Esophagus mucosa (tissue), 1 donor: ENCODE data around the gene CAPN14. TPM values are rescaled to one million over a fixed set of nuclear protein-coding genes. Genes with fewer than 3 reads are reported as not detected.

Experiments used
- ATAC-seq: fragments of 200-7000 bp; cut with Tn5 transposase; one replicate; pipeline ENCODE4 v1.9.1; 2020
- total RNA-seq: library from RNA; stranded (reverse); gene quantifications from one replicate; pipeline ENCODE4 v1.2.4, GENCODE V29; 2023
- donor health status: DM: yes; HTN: yes; CAD: no.

CAPN14 gene
- total RNA-seq, 1 donor from 2014 or later: 191 TPM

DNA sequence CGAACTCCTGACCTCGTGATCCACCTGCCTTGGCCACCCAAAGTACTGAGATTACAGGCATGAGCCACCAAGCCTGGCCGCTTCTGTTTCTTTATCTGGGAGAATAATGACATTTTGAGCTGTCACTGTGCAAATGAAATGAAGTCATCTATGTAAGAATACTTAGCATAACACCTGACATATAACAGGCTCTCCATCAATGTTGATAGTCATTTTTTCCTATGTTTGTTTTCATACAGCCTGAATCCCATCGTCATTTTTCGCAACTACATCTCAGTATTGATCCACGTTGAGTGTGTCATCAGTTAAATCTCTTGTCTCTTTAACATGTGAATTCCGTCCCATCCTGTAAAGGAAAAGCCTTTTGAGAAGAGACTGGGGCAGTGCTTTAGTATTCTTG, 6.4 kb upstream of the CAPN14 start:
- no peak for ATAC-seq

DNA sequence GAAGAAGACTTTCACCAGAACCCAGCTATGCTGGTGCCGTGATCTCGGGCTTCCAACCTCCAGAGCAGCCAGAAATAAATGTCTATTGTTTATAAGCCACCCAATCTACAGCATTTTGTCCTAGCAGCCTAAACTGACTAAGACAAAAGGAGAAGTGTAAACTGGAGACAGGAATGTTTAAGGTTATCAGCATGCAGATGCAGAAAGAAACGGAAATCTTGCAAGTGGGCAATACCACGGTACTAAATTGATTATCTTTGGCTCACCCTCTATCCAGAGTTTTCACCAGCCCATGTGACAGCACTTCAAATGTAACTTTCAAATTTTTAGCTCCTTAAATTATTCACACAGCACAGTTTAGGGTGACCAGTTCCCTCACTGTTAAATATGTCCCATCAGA, 5.7 kb upstream of the CAPN14 start:
- ATAC-seq: no peak

DNA sequence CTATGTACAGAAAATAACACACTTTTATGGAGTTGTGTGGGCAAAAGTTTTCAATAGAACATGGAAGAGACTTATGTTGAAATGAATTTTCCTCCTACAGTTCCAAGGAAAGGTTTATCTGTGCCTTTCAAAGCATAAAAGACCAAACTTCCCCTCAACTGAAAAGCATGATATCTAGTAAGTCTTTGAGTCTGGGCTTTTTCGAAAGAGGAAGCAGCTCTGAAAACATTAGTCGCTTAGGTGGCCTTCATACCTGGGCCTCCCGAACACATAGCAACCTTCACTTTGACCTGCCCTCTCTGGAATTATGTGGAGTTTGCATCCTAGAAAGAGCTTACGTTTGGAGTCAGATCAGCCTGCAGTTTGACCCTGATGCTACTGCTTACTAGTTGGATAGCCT, 4.8 kb upstream of the CAPN14 start:
- no peak for ATAC-seq

DNA sequence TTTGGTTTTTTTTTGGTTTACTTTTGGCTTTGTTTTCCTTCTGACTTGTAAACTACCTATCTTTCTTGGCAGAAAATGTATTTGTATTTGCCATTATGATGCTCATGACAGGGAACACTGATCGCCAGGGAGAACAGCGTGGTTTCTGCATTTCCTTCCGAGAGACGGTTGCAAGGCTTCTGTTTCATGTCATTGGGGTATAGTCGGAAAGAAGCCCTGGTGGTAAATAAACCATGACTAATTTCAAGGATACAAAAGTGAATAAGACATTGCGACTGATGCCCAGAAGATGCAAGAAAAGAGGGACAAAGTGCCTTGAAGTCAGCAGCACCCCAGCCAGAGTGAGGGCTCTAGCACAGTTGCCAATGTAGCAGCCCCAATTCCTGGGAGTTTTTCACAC, 4.2 kb upstream of the CAPN14 start:
- no peak for ATAC-seq

DNA sequence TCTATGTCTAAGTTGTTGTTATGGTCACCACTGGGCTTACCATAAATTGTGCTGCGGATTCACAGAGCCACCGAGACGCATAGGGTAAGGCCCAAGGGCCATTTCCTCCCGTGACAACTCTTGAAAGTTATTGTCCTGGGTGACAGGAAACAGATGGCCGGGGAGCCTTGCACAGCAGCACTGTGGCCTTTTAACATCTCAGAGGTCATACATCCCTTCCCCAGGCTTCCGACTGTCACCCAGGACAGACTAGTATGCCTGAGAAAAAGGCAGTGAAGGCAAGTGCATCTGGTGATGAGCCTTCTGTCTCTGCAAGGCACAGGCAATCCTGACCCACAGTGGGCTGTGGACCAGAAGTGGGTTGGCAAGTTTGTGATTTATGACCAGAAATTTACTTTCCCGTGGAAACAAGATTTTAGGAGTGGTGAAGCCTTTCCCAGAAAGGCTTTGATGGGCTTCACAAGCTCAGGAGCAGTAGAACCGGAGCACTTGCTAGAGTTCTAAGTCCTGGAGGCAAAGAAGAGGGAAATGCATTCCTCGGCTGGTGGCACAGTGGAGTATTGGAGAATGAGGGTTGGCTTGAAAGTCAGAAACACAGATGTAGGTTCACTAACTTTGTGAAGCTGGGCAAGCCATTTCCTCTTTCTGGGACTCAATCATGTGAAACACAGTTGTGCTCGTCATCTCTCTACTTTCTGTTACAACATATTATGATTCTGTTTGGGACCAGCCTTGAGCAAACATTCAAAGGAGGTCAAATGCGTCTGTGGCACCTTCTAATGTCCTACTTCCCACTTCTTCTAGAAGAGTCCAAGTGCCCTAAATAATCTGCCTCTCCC, 2.0 kb upstream of the CAPN14 start:
- peak; percentile 48 for ATAC-seq

DNA sequence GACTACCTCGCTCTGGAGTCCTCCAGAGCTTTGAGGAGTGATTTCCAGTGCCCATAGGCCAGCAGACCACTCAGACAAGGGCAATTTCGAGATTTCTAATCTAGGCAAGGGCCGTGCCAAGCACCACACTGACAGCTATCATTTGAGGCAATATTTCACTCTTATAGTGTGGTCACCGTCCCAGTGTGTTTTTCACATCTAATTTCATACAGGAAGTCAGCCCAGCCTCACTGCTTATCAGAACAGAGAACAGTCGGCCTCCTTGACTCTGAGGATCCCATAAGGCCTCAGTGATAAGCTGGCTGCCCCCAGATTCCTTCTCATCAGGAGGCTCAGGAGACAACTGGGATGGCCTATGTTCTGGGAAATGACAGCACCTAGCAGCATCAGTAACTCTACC, 581 bp downstream of the CAPN14 start:
- ATAC-seq: no peak

DNA sequence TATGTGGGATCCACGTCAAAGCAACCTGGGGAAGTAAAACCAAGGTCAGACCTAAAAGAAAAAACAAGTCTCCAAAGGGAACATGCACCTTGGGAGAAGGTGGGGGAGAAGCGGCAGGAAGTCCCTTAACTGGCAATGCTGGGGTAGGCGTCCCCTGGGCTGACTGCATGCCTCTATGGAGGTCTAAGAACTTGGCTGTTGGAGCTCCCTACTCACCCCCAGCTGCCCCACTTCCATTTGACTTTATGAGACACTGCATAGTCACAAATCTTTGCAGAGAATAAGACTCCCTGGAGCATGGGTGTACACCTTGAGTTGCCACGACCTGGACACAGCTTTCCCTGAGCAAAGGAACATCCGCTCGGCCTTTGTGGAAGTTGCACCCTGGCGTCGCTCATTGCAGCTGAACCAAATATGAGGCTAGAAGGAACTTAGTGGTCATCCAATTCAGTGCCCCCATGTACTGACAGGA, 2.8 kb downstream of the CAPN14 start:
- no peak for ATAC-seq

DNA sequence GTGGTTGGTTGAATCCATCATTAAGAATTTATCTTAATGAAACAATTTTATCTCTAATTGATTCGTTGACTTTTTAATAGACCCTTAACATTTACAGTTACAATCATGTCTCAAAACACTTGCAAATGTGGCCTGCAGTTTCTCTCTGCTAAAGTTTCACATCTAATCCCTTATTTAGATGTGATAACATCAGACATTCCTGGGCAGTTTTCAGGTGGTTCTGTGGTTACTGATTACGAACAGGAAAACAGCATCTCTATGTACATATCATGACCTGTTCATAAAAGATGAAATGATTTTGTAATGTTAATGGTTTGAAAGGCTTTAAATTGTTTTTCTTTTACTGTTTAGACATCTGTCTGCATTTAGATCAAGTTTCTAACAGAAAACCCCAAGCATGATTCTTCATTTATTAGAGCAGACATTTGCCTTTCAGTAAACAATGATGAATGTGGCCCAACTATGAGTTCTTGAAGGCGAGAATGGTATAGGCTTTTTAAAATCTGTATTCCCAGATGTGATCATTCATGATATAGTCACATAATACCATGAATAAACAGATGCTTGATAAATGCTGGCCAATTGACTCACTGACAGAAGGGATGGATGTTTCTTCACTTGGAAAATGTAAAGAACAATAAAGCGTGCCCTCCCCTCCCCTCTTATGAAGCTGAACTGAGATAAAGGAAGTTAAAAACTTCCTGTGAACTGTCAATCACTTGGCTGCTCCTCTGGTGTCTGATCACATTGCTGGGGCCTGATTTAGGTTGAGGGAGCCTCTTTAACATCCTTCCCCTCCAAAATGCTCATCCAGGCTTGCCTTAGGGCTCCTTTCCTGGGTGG, 3.5 kb downstream of the CAPN14 start:
- no peak for ATAC-seq

DNA sequence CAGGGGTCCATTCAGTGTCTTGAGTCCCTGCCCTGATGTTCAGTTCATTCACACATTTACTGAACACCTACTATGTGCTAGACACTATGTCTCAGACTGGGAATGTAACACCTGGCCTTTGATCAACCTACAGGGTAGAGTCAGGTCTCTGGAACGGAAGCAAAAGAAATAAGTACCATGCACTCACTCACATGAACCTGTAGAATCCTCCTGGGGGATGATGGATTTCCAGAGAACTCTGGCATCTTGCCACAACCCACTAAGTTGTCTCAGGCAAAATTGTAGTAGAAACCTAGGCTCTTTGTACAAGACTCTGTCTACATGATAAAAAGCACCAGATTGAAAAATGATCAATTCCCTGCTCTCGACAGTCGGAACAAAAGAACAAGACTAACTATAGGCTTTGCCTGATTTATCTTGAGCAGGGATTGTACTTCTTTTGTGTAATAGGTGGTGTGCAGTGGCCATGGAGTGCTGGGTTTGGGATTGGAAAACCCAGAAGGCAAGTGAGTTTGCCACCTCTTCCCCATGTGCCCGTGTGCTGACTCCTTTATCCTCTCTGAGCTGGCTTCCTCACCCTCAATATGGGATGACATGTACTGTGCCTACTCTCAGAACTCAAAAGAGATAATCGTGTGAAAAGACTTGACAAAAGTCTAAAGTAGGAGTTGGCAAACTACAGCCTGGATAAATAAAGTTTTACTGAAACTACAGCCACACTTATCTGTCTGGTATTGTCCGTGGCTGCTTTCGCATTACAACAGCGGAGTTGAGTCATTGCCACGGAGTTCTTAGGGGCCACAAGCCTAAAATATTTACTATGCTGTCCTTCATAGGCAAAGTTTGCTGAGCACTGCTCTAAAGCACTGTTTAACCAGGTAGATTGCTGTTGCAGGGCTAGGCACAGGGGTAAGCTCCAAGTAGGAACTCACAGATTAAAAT, 4.4 kb downstream of the CAPN14 start:
- ATAC-seq: no peak

DNA sequence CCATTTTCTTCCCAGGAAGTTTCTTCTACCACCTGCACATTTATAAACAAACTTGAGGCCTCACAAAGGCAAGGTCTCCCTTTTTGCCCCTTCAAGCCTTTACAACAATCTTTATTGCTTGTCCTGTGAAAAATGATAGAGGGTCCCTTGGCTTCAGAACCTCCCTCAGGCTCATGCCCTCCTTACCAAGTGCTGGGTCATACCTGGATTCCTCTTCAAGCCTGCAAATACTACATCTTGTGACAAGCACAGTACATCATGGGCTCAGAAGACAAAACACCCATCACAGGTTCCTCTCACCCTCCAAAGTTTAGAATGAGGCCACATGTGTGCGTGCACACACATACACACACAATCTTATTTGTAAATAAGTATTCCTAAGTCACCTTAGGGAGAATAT, 9.1 kb downstream of the CAPN14 start:
- no peak for ATAC-seq

DNA sequence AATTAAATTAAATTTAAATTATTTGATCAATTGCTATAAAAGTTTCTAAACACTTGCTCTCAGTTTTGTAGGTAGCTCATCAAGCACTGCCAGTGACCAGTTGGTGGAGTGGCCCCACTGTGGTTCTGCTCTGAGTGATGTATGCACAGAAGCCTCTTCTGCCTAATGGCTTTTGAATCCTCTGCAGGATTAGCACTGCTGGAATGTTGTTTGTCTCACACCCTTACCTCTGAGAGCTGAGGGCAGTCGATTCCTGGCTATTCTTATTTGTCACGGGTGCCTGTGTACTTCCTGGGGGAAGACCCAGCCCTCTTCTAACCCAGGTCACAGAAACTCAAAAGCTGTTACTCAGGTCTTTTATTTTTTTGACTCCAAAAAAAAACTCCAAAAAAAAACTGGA, 9.5 kb downstream of the CAPN14 start:
- peak; percentile 90 for ATAC-seq

DNA sequence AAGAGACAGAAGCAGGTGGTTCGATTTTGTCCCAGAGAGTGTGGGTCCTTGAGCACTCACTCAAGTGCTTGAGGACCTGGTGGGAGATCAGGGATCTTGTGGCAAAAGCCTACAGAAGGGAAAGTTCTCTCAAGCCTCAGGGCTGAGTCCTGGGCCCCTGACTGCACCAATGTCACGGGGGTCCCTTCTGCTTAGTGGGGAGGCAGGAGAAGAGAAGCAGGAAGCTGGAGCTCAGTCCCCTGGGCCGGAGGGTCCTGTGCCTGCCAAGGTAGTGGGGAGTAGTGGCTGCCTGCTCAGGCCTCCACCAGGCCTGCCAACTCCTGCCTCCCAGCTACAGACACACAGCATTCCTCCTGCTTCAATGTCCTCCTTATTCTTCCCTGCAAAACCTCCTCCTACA, 11.7 kb downstream of the CAPN14 start:
- ATAC-seq: no peak

DNA sequence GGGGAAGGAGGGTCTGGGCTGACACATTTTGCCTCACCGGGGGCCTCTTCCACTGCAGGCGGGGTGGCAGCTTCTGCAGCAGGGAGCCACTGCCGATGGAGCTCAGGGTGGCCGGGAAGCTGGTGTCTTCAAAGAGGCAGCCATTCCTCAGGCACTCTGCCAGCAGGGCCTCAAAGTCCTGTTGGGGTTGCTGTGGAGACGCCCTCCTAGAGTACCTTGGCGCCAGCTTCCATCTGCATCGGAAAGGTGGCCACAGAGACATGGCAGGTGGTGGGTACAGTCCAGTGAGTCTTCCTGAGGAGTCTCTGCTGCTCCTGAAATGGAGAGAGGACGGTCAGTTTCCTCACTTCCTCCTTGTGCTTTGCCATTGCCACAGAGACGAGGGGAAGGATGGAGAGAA, 12.1 kb downstream of the CAPN14 start:
- no peak for ATAC-seq

DNA sequence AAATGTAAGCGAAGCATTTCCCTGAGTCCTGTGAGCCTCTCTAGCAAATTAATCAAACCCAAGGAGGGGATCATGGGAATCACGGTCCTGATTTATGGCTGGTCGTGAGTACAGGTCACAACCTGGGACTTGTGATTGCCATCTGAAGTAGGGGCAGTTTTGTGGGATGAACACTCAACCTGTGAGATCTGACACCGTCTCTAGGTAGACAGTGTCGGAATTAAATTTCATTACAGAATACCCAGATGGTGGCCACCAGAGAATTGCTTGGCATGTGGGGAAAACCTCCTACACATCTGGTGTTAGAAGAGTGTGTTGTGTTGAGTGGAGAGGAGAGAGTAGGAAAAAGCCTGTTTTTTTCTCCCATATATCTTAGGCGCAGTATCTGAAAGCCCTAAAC, 12.5 kb downstream of the CAPN14 start:
- no peak for ATAC-seq

DNA sequence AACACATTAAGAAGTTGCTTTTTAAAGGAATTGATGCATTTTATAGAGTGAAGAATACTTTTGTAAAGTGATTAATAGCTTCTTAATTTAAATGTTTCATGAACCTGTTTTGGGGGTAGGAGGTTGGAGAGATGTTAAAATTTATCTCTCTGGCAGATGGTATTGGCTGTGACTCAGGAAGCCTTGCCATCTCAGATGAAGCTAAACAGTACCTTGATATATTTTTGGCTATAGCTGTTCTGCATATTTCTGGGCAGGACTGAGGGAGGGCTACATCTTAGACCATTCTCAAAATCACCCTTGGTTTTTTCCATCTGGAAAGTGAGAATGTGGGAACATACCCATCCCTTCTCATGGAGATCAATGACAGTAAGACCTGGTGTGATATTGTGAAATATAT, 13.4 kb downstream of the CAPN14 start:
- ATAC-seq: no peak

DNA sequence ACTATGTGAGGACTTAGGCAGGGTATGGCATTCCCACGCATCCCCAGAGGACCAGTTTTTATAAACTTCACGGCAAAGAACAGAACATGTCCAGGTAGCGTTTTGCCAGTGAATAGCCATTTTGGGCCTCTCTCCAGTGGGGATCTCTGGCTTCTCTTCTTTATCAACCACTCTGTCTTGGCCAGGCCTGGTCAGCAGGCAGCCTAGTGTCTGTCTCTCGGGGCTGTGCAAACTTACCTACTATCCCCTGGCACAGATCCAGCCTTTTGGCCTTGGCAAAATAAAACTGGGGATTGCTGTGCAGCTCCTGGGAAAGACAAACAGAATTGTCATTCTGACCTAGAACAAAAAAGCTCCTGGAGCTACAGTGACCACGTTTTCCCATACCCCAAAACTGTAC, 14.5 kb downstream of the CAPN14 start:
- no peak for ATAC-seq

DNA sequence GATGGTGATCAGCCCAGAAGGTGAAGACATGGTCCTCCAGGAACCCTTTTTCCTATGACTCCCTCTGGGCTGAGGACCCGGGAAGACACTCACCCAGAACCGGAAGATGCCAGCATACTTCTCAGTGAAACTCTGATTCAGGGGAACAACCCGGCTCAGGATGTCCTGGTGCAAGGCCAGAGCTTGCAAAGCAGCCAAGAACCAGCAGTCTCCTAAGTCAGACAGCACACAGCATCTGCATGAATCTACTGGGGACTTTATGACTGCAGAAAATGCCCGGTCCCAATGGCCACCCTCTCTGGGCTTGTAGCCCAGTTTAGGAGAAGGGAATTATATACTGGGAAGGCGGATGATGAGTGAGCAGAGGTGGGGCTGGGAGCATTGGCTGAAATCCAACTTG, 15.3 kb downstream of the CAPN14 start:
- ATAC-seq: no peak

DNA sequence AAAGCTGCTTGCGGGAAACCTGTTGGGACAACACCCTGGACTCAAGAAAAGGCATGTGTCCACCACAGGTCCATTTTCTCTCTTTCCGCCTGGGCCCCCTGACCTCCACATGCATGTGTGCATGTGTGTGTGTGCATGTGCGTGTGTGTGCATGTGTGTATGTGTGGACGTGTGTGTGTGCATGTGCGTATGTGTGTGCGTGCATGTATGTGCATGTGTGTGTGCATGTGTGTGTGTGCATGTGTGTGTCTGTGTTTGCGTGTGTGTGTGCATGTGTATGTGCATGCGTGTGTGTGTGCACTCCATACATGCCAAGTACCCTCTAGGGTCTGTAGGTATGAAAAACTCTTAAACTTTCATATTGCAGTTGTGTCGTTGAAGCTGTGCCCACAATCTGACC, 16.3 kb downstream of the CAPN14 start:
- no peak for ATAC-seq

DNA sequence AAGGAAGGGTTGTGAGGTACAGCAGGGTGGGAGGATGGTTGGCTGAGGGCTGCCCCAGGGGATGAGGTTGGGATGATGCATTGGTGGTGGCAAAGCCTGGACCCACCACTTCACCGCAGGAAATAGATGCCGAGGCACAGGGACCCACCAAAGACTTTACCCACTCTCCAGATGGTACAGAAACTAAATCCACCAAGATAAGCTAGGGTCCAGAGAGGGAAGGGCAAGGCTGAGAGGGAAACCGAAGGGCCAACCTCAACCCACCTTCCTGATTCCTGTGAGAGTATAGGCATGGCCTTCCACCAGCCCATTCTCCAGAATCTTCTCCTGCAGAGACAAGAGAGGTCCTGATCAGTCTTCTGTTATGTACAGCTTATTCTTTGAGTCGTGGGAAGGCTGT, 18.1 kb downstream of the CAPN14 start:
- ATAC-seq: no peak

DNA sequence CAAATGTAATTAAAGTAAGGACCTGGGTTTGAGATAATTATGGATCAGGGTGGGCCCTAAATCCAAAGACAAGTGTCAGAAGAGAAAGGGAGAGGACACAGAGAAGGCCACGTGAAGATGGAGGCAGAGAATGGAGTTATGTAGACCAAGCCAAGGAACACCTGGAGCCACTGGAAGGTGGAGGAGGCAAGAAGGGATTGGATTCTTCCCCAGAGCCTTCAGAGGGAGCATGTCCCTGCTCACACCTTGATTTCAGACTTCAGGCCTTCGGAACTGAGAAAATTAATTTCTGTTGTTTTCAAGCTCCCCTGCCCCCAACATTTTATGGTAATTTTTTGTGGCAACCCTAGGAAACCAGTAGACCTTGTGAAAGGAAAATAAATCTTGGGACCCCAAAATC, 19.6 kb downstream of the CAPN14 start:
- no peak for ATAC-seq

DNA sequence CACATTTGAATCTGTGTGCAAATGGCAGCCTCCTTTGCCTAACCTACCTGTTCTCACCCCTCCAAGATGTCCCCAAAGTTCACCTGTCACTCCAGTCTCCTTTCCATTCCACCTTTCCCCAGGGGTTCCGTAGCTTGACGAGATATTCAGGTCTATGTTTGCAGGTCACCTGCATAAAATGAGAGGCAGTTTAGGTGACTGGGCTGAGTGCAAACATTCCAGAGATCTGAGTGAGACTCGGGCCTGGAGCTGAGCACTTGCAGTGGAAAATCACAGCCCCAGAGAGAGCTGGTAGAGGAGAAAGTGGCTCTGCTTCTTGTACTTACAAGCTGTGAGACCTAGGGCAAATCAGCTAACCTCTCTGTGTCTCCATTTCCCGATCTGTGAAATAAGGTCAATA, 20.1 kb downstream of the CAPN14 start:
- ATAC-seq: peak; percentile 56

DNA sequence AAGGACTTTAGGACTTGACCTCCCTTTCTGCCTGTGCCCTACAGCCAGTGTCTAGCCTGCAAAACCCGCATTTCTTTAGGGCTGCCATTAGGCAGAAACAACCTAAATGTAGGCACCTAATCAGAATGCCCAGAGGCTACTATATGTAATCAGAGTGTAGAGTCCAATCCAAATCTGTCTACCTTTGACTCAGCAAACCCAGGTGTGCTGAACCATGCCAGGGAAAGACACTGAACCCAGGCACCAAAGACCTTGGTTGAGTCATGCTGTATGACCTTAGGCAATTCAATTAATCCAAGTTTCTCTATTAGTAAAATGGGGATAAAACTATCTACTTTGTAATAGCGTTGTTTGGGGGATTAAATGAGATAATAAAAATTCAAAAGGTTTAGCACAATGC, 20.7 kb downstream of the CAPN14 start:
- peak; percentile 90 for ATAC-seq

DNA sequence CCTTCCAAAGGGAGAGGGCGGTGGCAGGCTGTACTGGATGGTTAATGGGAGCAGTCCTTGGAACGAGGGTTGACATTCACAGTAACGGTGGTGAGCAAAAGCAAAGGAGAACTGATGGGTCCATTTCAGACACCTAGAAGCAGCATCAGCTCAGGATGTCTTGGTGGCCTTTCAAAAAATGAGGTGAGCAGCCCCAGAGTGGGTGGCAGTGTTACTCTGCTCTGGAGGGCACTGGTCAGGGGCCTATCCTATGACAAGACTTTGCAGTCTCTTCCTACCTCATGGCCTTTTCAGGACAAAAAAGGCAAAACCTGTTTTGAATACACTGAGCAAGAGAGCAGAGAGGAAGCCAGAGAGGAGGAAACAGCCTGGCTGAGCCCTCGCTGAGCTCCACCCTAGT, 23.5 kb downstream of the CAPN14 start:
- no peak for ATAC-seq
